Measurements from ENCODE around the gene C1orf21.
"Not testable (repeated sequence)": the region's sequence is repeated elsewhere in the genome, so short reads cannot be mapped to it uniquely, and the experiment has no call there.

The C1orf21 gene

DNA sequence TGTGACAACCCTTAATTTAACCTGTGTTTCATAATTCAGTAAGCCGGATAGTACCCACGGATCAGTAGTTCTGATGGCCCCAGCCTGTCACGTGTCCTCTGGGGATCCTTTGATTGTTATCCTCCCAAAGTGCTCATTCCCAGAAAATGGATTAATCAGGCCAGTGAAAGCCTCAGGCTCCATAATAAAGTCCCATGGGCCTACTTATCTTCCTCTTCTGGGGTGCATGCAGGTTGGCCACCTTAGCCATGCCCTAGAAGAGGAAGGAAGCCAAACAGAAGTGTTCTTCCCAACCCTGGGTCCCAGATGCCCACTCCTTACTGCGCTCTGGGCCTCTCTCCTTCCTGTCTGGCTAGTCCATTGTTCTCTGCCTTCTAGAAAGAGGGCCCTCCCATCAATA lies 221.8 kb downstream of the C1orf21 start:
- no peak for DNase-seq

DNA sequence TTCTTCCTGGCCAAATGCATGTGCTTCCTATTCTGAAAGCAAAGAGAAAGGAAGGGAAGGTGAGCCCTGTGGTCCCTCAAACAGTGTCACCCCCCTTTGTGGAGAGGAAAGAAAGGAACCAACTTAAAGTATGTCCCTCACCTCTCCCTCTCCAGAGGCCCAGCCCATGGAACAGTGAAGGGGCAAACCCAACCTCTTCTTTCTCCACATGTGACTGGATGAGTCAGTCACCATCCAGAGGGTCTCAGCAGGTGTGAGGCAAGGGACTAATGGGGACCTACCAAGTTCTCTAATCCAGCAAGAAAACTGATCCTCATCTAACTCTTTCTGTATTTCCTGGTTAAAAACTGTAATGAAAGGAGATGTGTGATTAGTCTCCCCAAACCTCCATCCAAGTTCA lies 222.2 kb downstream of the C1orf21 start:
- no peak for DNase-seq

DNA sequence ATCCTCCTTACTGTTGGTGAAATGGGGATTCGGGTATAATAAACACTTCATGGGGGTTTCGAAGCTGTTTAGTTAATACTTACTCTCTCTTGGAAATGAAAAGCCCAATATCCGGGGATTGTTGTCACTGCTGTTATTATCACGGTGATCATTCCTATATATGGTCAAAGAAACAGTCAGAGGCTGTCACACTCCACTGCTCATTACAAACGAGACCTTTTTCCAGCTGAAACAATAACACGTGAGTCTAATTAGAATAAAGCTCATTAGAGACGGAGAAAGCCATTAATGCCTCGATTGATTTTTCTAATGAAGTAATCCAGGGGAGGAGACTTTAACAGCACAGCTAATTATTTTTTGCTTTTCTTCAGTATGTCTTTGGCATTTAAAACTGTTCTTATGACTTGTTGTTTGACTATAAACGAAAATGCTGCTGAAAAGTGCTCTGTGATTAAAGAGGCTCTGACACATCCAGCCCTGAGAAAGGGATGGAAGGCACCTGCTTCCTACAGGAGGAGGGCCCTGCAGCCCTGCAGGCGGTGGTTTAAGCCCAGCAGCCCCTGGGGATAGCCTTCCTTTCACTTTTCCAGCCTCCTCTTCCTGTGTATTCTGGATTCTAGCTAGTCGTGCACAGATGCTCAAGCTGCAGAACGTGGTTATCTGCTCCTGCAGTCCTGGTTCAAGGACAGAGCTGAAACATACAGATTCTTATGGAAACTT lies 224.2 kb downstream of the C1orf21 start:
- no peak for DNase-seq

DNA sequence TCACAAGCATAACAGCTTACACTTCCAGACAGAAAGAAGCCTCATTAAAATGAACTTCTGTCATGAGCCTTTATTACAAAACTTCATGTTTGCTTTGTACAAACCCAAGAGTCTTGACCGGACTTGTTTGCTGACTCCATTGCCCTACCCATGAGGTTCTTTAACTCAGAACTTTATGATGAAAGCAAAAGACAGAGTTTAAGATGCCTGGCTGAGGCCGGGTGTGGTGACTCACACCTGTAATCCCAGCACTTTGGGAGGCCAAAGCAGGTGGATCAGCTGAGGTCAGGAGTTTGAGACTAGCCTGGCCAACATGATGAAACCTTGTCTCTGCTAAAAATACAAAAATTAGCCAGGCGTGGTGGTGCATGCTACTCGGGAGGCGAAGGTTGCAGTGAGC lies 225.4 kb downstream of the C1orf21 start:
- DNase-seq: not testable (repeated sequence)

DNA sequence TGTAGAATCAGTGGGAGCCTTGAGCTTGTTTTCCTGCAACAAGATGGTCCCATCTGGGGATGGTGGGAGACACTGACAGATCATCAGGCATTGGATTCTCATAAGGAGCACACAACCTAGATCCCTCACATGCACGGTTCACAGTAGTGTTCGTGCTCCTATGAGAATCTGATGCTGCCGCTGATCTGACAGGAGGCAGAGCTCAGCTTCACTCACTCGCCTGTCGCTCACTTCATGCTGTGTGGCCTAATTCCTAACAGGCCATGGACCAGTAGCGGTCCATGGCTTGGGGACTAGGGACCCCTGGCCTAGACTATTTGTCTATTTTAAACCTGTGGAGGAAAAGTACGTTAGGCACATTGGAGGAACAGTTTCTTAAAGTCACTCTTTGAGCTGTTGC lies 227.8 kb downstream of the C1orf21 start:
- no peak for DNase-seq

DNA sequence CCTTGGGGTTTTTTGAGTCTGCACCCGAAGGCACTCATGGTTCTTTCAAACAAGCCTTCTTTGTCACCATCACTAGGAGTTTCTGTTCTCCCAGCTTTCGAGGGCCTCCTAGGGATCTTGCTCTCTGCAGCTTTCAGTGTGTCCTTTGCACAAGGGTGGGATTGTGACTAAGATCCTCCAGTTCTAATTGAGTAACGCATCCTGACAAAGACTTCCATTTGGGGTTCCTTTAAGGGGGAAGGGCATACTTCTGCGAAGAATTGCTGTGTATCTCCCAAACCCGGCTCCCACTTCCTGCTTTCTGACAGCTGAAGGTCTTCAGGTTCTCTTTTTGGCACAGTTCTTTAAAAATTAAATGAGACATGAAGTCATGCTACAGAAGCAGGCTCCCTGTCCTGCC lies 228.5 kb downstream of the C1orf21 start:
- DNase-seq: no peak

DNA sequence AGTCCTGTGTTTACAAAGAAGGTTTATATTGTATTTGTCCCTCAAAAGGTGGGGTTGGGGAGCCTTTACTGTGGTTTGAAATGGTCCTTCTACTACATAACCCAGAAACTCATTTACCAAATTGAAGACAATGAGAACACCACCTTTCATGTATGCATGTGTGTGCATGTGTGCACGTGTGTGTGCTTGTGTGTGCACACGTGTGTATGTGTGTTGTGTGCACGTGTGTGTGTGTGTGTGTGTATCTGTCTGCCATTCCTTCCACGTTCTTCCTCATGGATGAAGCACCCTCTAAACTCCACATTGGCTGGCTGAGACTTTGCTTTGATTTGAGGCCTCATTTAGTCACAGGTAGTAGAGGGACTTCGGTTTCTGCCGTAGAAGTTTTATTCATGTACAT lies 229.7 kb downstream of the C1orf21 start:
- no peak for DNase-seq

DNA sequence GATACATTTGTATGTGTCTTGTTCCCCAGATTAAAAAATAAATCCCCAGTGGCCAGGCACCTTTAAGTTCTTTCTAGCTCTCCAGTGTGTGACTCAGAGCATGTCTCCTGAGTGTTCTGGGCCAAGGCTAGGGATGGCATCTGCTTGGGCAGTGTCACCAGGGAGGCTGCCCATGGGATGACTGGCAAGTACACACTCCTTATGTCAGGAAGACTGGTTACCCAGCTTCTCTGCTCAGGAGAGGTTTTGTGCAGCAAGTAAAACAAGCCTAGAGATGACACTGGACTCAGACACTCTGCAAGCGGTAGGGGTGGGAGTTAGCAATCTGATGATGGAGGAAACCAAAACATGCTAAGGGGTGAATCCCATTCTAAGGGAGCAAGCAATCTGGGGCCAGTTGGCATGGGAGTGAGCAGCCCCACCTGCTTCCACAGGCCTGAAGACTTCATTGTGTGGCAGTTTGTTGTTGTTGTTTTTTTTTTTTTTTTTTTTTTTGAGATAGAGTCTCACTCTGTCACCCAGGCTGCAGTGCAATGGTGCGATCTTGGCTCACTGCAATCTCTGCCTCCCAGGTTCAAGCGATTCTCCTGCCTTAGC lies 230.7 kb downstream of the C1orf21 start:
- DNase-seq: no peak

DNA sequence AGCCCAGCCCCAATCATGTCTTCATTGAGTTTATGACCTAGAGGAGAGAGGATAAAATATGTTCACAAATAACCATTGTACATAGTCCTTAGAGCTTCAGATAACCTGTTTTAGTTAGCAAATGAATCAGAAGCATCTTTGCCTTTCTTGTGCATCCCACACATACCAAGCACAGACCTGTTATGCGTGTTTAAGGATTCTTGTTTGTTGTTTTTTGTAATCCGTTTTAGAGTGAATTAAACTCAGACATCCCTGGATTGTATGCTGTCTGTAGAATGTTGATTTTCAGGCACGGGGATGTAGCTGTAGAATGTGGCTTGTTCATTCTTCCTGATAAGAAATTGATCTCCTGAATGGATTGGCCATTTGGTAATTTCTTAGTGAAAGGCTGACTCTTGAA lies 232.0 kb downstream of the C1orf21 start:
- DNase-seq: no peak

DNA sequence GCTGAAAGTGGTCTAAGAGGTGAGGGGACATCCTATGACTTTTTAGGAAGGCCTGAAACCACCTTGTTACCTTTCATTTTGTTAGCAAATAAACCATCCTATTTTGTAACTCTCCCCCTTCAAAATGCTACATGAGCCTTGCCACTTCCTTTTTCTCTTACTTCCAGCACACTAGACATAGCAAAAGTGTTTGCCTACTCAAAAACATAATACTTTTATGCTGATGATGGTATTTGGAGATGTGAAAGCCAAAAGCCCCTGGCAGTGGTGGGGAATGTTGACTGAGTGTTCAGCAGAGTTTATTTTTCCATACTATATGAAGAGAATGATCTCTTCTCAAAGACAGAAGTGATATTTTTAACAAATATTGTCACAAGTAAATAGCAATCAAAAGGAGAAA lies 233.6 kb downstream of the C1orf21 start:
- no peak for DNase-seq

DNA sequence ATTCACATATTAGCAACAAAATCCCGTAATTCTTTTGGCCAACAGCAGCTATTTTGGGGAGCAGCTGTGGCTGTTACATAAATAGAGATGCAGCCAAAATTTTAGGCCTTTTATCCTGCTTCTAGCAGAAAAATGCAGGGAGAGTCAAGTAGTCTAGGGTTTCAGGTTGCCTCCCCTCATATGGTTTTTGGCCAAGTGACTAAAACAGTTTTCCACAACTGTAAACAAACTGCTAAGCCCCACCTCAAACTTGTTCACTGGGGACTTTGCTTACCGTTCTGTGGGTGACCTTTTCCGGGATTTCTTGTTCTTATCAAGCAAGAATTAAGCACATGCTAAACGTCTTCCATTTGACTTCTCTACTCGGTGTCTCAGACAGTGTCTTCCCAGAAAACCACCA lies 234.4 kb downstream of the C1orf21 start:
- no peak for DNase-seq

DNA sequence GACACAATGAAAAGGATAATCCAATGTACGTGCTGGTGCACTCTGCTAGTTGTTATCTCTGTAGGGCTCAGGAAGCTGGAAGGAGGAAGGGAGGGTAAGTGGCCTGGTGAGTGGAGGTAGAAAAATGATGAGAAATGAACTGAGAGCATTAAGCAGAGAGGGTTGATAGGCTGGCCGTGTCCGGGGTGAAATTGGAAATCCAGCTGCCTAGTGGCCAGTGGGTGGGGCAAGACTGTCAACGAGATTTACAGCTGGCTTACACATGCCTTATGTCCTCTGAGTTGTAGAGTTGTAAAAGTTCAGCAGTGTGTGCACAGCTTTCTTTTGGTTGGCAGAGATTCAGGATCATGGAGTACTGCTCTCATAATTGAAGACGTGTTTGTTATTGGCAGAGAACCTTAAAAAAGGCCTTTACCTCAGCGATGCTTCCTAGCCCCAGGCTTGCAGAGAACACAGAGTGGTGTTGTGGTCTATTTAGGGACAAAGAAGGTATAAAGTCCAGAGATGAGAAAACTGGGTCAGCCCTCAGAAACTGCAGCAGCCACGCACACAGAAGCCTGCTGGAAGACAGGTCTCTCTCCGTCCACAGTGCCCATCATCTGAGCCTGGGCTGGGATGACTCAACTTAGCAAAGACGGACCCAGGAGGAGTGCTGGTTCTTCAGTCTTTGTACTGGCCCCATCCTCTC lies 235.5 kb downstream of the C1orf21 start:
- no peak for DNase-seq

DNA sequence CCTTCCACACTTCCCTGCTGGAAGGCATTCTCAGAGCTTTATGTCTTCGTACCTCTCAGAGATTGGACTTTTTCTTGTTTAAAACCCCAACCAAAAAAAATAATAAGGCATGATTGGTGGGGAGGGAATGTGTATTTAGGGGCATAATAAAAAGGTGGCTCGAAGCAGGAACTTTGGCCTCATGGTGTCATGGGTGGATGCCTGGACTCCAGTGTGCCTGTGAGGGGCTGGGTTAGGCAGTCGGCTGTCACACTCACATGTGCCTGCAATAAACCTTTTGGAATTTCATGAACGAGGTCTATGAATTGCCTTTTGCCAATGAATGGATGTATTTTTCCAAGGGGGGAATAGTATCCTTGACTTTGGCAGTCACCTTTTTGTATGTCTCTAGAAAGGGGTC lies 236.6 kb downstream of the C1orf21 start:
- DNase-seq: no peak

DNA sequence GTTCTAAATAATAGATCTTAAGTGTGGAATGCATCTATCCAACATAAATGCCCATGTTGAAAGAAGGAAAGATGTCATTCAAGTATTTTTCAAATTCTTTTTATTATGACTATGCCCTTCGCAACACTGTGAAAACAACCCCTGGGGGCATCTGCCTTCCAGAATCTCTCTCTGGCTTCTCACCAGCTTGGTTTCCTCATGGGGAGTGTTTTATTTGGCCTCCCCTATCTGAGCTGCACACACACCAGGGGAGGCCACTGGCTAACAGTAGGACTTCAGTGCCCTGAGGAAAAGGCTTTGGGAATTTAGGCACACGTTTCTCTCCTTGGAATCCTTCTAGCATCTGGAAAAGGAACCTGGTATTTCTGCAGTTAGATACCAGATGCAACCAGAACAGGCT lies 237.2 kb downstream of the C1orf21 start:
- DNase-seq: no peak

DNA sequence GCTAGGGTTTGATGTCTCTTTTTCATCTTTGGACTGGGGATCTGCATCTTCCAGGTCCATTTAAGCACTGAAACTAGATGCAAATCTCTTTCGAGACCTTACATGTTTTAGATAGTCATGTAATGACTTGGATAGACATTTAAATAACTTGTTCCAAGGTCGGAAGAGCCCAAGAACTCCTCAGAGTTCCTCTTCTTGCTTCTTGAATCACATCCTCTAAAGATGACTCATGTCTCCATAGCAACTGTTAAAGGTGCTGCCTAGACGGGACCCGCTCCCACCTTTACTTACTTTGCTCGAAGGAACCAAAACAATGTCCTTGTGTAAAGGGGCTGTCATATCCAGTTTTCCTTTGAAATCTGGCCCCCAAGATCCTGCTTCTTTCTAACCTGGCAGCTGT lies 237.8 kb downstream of the C1orf21 start:
- DNase-seq: no peak

DNA sequence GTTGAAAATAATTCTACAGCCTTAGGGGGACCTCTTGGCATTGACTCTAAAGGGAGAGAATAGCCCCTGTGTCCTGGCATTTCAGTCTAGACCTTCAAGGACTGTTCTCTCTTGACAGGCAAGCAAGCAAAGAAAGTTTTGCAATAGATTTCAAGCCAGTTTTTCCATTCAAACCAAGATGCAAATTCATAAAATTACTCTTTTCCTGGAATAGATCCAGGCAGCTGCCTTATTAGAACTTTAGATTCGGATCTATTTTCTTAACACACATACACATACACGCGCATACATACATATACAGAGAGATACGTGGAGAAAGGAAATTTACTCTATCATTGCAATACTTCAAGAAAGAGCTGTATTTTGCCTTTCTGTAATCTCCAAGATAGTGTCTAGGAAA lies 238.4 kb downstream of the C1orf21 start:
- DNase-seq: no peak

DNA sequence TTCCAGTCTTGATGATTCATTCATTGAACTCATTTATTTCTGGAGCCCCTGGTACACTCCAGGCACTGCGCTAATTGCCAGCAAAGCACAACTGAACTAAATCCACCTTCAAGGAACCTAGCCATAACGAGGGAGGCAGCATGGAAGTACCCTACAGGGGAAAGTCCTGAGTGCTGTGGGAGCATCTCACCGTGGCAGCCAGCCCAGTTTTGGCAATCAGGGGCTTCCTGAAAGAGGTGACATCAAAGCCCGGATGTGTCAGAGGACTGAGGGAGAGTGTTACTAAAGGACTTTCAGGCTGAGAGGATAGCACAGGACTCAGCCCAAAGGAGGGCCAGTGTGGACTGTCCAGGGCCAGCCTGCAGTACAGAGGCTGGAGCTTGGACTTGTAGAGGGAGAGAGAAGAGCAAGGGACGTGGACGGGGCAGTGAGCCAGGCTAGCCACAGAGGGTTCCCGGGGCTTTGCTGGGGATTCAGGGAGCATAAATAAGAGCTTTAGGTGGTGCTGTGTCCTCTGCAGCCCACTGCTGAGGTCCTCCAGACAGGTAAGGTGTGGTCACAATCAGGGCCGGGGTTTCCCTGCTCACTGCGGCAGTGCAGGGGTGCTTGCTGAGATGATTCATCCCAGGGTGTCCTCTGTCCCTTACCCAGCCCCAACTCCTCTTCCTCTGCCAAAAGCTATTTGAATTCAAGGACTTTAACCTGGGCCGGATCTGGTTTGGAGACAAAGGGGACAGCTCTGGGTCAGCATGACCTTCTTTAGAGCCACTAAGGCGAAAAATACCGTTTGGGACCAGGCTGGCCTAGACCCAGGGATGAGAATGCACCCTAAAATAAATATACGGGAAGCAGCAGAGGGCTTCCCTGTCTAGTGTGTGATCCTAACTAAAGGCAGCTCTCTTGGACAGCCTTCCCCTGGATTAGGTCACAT lies 239.5 kb downstream of the C1orf21 start:
- DNase-seq: no peak

DNA sequence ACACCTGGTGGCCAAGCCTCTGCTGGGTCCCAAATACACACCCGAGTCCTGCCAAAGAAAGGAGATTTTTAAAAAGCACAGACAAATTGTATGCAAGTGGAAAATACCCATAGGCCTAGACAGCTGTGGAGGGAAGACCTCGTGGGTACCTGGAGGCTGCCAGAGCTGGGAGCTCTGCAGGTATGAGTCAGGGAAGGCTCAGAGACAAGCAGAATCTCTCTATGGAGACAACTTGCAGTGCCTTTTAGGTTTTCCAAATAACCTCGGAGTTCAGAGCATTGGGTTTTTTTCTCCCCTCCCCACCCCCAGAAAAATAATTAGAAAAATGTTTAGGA lies 240.1 kb downstream of the C1orf21 start:
- DNase-seq: no peak

DNA sequence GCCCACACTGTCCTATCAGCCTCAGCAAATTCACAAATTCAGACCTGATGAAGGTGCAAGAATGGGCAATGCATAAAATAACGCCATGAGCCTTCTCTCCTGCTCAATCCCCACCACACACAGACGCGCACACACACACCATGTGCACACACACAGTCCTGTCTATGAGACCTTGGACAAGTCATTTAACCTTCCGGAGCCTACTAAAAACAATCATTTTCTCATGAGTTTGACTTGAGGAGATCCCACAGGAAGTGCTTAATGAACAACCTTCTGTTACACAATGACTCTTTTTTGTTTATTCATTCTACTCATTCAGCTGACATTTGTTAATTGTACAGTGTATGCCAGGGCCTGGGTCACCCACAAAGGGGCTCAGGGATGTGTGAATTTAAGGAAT lies 242.4 kb downstream of the C1orf21 start:
- no peak for DNase-seq

DNA sequence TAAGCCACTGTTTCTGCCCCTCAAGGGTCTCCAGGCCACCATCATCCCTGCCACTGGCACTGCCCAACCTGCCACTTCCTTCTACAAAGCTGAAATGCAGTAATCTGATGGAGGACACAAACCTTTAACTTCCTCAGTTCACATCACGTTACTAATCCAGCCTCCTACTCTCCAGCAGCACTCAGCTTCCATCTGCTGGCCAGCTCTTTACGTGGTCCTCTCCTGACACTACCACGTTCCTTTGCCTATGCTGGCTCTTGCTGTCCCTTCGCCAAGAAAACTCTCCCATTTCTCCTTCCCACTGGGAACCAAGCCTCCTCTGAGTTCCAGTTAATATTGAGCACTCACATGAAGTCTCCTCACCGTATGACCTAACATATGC lies 243.8 kb downstream of the C1orf21 start:
- DNase-seq: no peak

DNA sequence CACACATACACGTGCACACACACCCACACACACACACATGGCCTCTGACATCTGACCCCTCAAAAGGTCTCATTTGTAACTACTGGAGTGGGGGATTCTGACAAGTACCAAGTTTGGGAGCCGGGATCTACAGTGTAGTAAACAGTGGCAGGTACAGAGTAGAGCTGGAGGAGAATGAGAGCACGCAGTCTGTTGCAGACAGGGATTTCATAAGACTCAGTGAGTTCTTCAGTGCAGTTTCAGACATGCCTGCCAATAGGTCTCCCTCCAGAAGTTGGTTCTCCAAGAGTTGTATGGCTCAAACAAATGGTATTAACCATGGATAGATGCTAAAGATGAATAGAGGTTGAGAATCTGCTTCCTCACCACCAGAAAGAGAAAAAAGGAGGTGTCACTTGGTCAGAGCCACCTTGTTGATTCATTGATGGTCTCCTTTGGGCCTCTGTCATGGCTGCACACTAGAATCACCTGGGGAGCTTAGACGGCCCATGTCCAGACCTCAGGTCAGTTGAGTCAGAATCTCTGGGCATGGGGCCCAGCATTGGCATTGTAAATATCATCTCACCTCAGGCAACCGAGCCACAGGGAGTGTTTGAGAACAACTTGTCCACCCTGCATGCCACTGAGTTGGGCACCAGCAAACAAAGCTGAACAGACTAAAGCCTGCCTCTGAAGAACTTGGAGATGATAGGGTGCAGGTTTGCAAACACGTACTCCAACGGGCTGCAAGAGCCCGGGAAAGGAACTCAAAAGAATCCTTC lies 245.8 kb downstream of the C1orf21 start:
- DNase-seq: no peak

DNA sequence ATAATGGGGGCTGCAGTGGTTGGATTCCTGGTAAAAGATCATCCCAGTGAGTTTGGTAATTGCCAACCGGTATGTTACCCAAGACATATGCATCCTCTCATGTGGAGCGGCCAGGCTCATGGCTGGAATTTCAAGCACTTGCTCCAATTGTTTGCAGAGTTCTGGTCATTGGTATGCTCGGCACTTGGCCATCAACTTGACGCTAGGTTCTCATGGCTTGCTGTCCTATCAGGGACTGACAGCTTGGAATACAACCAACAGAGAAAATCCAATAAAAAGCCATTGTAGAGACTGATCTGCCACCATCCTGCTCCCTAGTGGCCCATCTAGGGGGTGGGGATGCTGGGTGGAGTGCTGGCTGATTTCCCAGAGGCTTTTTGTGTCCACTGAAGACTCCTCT lies 247.0 kb downstream of the C1orf21 start:
- DNase-seq: no peak

DNA sequence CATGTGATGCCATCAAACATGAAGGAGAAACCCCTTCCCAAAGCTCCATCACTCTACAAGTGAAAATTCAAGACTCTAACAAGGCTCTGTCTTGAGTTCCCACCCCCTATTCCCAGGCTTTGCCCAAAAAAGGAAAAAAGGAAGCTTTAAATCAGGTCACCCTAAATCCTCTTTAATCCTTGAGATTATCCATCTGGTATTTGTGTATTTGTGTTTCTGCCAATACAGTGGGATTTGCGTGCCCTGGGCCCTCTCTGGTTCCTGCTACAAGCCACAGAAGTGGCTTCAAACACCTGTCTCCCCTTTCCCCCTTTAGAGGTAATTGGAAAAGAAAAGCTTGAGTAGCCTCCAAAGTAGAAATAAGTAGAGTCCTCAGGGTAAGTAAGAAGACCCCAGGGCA lies 247.5 kb downstream of the C1orf21 start:
- no peak for DNase-seq
